GM21619 (cell line): ENCODE data around the gene RNF130.
"Not testable (repeated sequence)": the region's sequence is repeated elsewhere in the genome, so short reads cannot be mapped to it uniquely, and the experiment has no call there.

Experiments
- ATAC-seq: cut with Tn5 transposase; IDR thresholded peaks from one replicate; pipeline ENCODE4 v1.9.1; 2021; ENCODE audit not compliant: unreplicated experiment

RNF130 gene

GRCh38 chr5:180026320-180026719, 45.2 kb downstream of the RNF130 start:
- no peak for ATAC-seq

GRCh38 chr5:180021900-180022299, 49.7 kb downstream of the RNF130 start:
- ATAC-seq: no peak

GRCh38 chr5:180020176-180020575, 51.4 kb downstream of the RNF130 start:
- no peak for ATAC-seq

- no peak for ATAC-seq
These were observed 53.1 kb downstream of the RNF130 start for GRCh38 chr5:180018347-180019060.

- ATAC-seq: not testable (repeated sequence)
These were observed 56.0 kb downstream of the RNF130 start for GRCh38 chr5:180015523-180015922.

GRCh38 chr5:180013678-180014077, 57.9 kb downstream of the RNF130 start:
- no peak for ATAC-seq

GRCh38 chr5:180012316-180012715, 59.2 kb downstream of the RNF130 start:
- no peak for ATAC-seq

GRCh38 chr5:180010636-180011035, 60.9 kb downstream of the RNF130 start:
- ATAC-seq: no peak

GRCh38 chr5:180009581-180009980, 62.0 kb downstream of the RNF130 start:
- no peak for ATAC-seq

GRCh38 chr5:180008433-180008832, 63.1 kb downstream of the RNF130 start:
- no peak for ATAC-seq

- ATAC-seq: no peak
These were observed 64.0 kb downstream of the RNF130 start for GRCh38 chr5:180007582-180007981.

GRCh38 chr5:180006141-180006540, 65.4 kb downstream of the RNF130 start:
- ATAC-seq: no peak

- no peak for ATAC-seq
These were observed 68.4 kb downstream of the RNF130 start for GRCh38 chr5:180003127-180003526.

- no peak for ATAC-seq
These were observed 69.8 kb downstream of the RNF130 start for GRCh38 chr5:180001742-180002141.

GRCh38 chr5:180001136-180001535, 70.4 kb downstream of the RNF130 start:
- ATAC-seq: no peak

- no peak for ATAC-seq
These were observed 73.1 kb downstream of the RNF130 start for GRCh38 chr5:179998485-179998884.

- no peak for ATAC-seq
These were observed 76.8 kb downstream of the RNF130 start for GRCh38 chr5:179994583-179995323.

- not testable (repeated sequence) for ATAC-seq
These were observed 78.7 kb downstream of the RNF130 start for GRCh38 chr5:179992855-179993254.

- no peak for ATAC-seq
These were observed 80.5 kb downstream of the RNF130 start for GRCh38 chr5:179991106-179991505.

- ATAC-seq: not testable (repeated sequence)
These were observed 81.0 kb downstream of the RNF130 start for GRCh38 chr5:179990525-179990924.

- no peak for ATAC-seq
These were observed 85.2 kb downstream of the RNF130 start for GRCh38 chr5:179986328-179986727.

- no peak for ATAC-seq
These were observed 89.9 kb downstream of the RNF130 start for GRCh38 chr5:179981636-179982035.
